22Rv1 (cell line): ENCODE results near the gene CRYZL1.

ENCODE experiments used
- H3K27ac ChIP-seq: fragments of 450-650 bp; 2 replicates; pipeline ENCODE4 v1.5.1; 2017
- ZFX ChIP-seq: fragments of 450-650 bp; IDR thresholded peaks from 2 replicates; pipeline ENCODE4 v1.6.1; 2017; ENCODE audit warnings: antibody characterized with exemption, borderline replicate concordance
- TF ChIP-seq, protein P1 (sequence below): fragments of 450-650 bp; IDR thresholded peaks from 2 replicates; pipeline ENCODE4 v1.5.1; 2017; ENCODE audit warnings: mild to moderate bottlenecking

CRYZL1 gene

GRCh38 chr21:33560965-33561364 is 80.6 kb downstream of the CRYZL1 start:
- no peak for TF ChIP-seq ZFX
- TF ChIP-seq, protein P1, sequence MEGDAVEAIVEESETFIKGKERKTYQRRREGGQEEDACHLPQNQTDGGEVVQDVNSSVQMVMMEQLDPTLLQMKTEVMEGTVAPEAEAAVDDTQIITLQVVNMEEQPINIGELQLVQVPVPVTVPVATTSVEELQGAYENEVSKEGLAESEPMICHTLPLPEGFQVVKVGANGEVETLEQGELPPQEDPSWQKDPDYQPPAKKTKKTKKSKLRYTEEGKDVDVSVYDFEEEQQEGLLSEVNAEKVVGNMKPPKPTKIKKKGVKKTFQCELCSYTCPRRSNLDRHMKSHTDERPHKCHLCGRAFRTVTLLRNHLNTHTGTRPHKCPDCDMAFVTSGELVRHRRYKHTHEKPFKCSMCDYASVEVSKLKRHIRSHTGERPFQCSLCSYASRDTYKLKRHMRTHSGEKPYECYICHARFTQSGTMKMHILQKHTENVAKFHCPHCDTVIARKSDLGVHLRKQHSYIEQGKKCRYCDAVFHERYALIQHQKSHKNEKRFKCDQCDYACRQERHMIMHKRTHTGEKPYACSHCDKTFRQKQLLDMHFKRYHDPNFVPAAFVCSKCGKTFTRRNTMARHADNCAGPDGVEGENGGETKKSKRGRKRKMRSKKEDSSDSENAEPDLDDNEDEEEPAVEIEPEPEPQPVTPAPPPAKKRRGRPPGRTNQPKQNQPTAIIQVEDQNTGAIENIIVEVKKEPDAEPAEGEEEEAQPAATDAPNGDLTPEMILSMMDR = no peak
- no peak overlapping the region for H3K27ac ChIP-seq

DNA sequence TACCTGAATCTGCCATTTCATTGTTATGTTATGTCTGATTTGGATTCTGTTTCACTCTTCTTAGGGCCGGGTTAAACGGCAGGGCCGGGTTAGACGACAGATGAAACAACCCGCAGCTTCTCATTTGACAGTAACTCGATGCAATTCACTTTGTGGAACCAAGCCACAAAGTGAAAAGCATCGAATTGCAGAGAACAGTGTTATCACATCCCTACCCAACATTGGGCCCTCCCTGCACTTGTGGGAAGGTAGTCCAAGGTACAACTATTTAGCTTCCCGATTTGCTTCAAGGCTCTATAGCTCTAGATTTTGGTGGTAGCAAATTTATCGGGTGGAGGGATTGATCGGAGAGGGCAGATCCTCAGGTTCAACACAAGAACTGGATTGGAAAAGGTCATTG is 81.7 kb downstream of the CRYZL1 start:
- H3K27ac ChIP-seq = no peak overlapping the region
- TF ChIP-seq ZFX = no peak
- TF ChIP-seq, protein P1 = no peak

- TF ChIP-seq ZFX = no peak
- TF ChIP-seq, protein P1 = no peak
- H3K27ac ChIP-seq = no peak overlapping the region
These were observed 82.6 kb downstream of the CRYZL1 start for GRCh38 chr21:33558777-33559421.

DNA sequence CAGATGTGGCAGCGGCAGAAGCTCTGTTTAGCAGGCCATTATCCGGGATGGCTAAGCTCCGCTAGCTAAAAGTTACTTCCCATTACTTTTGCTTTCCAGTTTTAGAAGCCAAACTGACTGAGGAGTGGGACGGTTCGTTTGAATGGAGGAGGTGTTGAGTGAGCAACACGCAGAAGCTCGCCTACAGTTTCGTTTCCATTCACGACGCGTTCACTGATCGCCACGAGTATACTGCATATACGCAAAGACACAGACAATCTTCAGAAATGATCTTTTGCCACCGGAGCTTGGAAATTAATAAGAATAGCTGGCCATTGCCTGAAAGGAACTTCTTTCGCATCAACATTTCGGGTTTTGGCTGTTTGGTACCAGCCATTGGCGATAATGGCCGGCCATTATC is 84.1 kb downstream of the CRYZL1 start:
- H3K27ac ChIP-seq = no peak overlapping the region
- TF ChIP-seq, protein P1 = no peak
- no peak for TF ChIP-seq ZFX

DNA sequence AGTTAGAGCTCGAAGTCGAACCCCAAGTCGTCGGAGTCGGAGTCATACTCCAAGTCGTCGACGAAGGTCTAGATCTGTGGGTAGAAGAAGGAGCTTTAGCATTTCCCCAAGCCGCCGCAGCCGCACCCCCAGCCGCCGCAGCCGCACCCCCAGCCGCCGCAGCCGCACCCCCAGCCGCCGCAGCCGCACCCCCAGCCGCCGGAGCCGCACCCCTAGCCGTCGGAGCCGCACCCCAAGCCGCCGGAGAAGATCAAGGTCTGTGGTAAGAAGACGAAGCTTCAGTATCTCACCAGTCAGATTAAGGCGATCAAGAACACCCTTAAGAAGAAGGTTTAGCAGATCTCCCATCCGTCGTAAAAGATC is 86.6 kb downstream of the CRYZL1 start:
- H3K27ac ChIP-seq = no peak overlapping the region
- no peak for TF ChIP-seq ZFX
- TF ChIP-seq, protein P1 = no peak

- H3K27ac ChIP-seq = no peak overlapping the region
- TF ChIP-seq, protein P1 = no peak
- no peak for TF ChIP-seq ZFX
These were observed 87.1 kb downstream of the CRYZL1 start for GRCh38 chr21:33554236-33554981.

DNA sequence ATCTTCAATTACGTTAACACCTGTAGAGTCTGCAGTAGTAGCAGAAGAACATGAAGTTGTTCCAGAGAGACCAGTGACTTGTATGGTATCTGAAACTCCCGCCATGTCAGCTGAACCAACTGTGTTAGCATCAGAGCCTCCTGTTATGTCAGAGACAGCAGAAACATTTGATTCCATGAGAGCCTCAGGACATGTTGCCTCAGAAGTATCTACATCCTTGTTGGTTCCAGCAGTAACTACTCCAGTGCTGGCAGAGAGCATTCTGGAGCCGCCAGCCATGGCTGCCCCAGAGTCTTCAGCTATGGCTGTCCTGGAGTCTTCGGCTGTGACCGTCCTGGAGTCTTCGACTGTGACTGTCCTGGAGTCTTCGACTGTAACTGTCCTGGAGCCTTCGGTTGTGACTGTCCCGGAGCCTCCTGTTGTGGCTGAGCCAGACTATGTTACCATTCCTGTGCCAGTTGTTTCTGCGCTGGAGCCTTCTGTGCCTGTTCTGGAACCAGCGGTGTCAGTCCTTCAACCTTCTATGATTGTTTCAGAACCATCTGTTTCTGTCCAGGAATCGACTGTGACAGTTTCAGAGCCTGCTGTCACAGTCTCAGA is 88.4 kb downstream of the CRYZL1 start:
- TF ChIP-seq, protein P1 = no peak
- no peak for TF ChIP-seq ZFX
- no peak overlapping the region for H3K27ac ChIP-seq
